ENCODE data around the gene E4F1.
"Not testable (repeated sequence)": the region's sequence is repeated elsewhere in the genome, so short reads cannot be mapped to it uniquely, and the experiment has no call there.

The E4F1 gene

DNA sequence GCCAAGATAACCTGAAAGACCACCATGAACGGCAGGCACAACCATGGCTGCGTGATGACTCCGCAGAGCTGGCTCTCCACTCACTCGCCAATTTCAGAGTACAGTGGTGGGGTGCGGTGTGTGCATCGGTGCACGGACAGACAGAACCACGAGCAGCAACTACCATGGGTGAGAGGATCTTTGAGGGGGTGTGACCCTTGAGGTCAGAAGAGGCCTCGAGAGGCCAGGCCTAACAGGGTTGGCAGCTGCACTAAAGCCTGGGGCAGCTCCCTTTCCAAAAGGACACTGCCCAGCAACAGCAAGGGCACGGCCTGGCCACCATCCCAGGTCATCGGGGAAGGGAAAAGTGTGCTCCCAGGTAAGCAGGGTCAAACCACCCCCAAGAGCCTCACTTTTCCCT lies 29.9 kb downstream of the E4F1 start:
- TF ChIP-seq, protein P1, sequence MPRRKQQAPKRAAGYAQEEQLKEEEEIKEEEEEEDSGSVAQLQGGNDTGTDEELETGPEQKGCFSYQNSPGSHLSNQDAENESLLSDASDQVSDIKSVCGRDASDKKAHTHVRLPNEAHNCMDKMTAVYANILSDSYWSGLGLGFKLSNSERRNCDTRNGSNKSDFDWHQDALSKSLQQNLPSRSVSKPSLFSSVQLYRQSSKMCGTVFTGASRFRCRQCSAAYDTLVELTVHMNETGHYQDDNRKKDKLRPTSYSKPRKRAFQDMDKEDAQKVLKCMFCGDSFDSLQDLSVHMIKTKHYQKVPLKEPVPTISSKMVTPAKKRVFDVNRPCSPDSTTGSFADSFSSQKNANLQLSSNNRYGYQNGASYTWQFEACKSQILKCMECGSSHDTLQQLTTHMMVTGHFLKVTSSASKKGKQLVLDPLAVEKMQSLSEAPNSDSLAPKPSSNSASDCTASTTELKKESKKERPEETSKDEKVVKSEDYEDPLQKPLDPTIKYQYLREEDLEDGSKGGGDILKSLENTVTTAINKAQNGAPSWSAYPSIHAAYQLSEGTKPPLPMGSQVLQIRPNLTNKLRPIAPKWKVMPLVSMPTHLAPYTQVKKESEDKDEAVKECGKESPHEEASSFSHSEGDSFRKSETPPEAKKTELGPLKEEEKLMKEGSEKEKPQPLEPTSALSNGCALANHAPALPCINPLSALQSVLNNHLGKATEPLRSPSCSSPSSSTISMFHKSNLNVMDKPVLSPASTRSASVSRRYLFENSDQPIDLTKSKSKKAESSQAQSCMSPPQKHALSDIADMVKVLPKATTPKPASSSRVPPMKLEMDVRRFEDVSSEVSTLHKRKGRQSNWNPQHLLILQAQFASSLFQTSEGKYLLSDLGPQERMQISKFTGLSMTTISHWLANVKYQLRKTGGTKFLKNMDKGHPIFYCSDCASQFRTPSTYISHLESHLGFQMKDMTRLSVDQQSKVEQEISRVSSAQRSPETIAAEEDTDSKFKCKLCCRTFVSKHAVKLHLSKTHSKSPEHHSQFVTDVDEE (CRISPR knock-in tag; IDR thresholded peaks at IDR 0.05): no peak
- TF ChIP-seq ZNF70 (CRISPR knock-in tag; IDR thresholded peaks at IDR 0.05) (no peak), OSR1 (CRISPR knock-in tag; IDR thresholded peaks at IDR 0.05) (no peak), ZNF565 (CRISPR knock-in tag; conservative IDR thresholded peaks at IDR 0.05; ENCODE audit: low read depth) (no peak), ARNTL (CRISPR knock-in tag; IDR thresholded peaks at IDR 0.05; ENCODE audit: borderline replicate concordance, low read depth) (no peak), BACH2 (CRISPR knock-in tag; IDR thresholded peaks at IDR 0.05; ENCODE audit: borderline replicate concordance) (no peak), TOX (CRISPR knock-in tag; IDR thresholded peaks at IDR 0.05; ENCODE audit: borderline replicate concordance) (no peak), GLIS3 (CRISPR knock-in tag; IDR thresholded peaks at IDR 0.05) (no peak)

DNA sequence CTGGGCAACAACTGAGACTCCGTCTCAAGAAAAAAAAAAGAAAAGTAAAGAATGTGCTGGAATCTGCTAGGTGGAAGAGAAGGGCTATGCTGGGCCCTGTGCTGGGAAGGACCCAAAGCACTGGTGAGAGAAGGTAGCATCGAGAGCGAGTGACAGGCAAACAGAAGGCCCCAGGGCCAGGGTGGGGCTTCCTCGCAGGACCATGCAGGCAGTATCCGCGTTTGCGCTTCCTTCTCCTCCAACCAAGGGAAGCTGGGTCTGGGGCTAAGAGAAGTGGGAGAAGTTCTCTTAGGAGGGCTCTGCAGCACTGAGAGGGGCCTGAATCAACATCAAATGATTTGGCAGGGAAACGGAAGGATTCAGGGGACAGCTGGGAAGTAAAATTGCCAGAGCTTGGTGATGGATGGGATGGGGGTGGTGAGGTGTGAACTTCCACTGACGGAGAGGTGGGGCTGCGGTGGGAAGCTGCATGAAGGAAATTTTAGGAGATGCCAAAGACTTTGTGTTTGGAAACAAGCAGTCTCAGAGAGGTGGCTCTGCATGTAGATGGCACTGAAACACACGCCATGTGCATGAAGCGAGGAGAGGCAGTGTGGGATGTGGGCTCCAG lies 33.2 kb downstream of the E4F1 start:
- TF ChIP-seq, protein P2, sequence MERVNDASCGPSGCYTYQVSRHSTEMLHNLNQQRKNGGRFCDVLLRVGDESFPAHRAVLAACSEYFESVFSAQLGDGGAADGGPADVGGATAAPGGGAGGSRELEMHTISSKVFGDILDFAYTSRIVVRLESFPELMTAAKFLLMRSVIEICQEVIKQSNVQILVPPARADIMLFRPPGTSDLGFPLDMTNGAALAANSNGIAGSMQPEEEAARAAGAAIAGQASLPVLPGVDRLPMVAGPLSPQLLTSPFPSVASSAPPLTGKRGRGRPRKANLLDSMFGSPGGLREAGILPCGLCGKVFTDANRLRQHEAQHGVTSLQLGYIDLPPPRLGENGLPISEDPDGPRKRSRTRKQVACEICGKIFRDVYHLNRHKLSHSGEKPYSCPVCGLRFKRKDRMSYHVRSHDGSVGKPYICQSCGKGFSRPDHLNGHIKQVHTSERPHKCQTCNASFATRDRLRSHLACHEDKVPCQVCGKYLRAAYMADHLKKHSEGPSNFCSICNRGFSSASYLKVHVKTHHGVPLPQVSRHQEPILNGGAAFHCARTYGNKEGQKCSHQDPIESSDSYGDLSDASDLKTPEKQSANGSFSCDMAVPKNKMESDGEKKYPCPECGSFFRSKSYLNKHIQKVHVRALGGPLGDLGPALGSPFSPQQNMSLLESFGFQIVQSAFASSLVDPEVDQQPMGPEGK (CRISPR knock-in tag; IDR thresholded peaks at IDR 0.05; ENCODE audit: borderline replicate concordance): no peak
- TF ChIP-seq OSR1 (CRISPR knock-in tag; IDR thresholded peaks at IDR 0.05) (no peak), RARB (CRISPR knock-in tag; IDR thresholded peaks at IDR 0.05) (no peak), SNAI2 (CRISPR knock-in tag; IDR thresholded peaks at IDR 0.05) (no peak), TCF4 (CRISPR knock-in tag; IDR thresholded peaks at IDR 0.05; ENCODE audit: borderline replicate concordance) (no peak), PPARA (CRISPR knock-in tag; IDR thresholded peaks at IDR 0.05; ENCODE audit: borderline replicate concordance) (no peak), ZNF70 (CRISPR knock-in tag; IDR thresholded peaks at IDR 0.05) (no peak), TOX (CRISPR knock-in tag; IDR thresholded peaks at IDR 0.05; ENCODE audit: borderline replicate concordance) (no peak)
- TF ChIP-seq, protein P3, sequence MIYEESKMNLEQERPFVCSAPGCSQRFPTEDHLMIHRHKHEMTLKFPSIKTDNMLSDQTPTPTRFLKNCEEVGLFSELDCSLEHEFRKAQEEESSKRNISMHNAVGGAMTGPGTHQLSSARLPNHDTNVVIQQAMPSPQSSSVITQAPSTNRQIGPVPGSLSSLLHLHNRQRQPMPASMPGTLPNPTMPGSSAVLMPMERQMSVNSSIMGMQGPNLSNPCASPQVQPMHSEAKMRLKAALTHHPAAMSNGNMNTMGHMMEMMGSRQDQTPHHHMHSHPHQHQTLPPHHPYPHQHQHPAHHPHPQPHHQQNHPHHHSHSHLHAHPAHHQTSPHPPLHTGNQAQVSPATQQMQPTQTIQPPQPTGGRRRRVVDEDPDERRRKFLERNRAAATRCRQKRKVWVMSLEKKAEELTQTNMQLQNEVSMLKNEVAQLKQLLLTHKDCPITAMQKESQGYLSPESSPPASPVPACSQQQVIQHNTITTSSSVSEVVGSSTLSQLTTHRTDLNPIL (CRISPR knock-in tag; IDR thresholded peaks at IDR 0.05; ENCODE audit: low read depth): no peak
- no peak for ATAC-seq

More for the DNA sequence above, 29.9 kb downstream of the E4F1 start:
- ATAC-seq: no peak

DNA sequence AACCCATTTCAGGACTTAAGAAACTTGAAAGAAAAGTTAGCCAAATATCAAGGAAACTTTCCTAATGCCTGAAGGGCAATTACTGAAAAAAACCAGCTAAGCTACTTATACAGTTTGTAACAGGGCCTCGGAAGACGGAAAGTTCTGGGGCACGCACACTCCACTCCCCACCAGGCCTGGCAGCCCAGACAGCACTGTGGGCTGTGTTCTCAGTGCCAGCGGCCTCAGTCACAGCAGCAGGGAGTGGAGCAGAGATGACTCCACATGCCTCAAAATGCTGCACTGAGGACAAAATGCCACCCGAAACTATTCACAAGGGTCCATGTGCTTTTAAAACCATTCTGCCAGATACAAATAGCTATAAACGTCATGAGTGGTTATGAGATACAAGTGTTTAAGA lies 34.3 kb downstream of the E4F1 start:
- ATAC-seq: no peak

DNA sequence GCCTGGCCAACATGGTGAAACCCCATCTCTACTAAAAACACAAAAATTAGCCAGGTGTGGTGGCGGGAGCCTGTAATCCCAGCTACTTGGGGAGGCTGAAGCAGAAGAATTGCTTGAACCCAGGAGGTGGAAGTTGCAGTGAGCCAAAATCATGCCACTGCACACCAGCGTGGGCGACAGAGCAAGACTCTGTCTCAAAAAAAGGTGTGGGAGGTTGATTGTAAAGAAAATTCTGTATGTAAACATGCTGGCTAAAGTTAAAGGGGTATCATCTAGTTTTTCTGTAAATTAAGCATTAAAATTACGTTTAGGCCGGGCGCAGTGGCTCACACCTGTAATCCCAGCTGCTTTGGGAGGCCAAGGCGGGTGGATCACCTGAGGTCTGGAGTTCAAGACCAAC lies 35.1 kb downstream of the E4F1 start:
- ATAC-seq: not testable (repeated sequence)

More for the DNA sequence above, 34.3 kb downstream of the E4F1 start:
- TF ChIP-seq ZNF565 (CRISPR knock-in tag; conservative IDR thresholded peaks at IDR 0.05; ENCODE audit: low read depth): no peak
- TF ChIP-seq, protein P2 (CRISPR knock-in tag; IDR thresholded peaks at IDR 0.05; ENCODE audit: borderline replicate concordance): no peak
- TF ChIP-seq ESRRG (CRISPR knock-in tag; IDR thresholded peaks at IDR 0.05): no peak
- TF ChIP-seq, protein P4, sequence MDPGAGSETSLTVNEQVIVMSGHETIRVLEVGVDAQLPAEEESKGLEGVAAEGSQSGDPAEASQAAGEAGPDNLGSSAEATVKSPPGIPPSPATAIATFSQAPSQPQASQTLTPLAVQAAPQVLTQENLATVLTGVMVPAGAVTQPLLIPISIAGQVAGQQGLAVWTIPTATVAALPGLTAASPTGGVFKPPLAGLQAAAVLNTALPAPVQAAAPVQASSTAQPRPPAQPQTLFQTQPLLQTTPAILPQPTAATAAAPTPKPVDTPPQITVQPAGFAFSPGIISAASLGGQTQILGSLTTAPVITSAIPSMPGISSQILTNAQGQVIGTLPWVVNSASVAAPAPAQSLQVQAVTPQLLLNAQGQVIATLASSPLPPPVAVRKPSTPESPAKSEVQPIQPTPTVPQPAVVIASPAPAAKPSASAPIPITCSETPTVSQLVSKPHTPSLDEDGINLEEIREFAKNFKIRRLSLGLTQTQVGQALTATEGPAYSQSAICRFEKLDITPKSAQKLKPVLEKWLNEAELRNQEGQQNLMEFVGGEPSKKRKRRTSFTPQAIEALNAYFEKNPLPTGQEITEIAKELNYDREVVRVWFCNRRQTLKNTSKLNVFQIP (CRISPR knock-in tag; IDR thresholded peaks at IDR 0.05; ENCODE audit: borderline replicate concordance, low read depth): no peak
- no peak for TF ChIP-seq ZFP30 (CRISPR knock-in tag; IDR thresholded peaks at IDR 0.05)
- TF ChIP-seq TCF4 (CRISPR knock-in tag; IDR thresholded peaks at IDR 0.05; ENCODE audit: borderline replicate concordance): no peak
- no peak for TF ChIP-seq ISL1 (CRISPR knock-in tag; IDR thresholded peaks at IDR 0.05)
- TF ChIP-seq BACH2 (CRISPR knock-in tag; IDR thresholded peaks at IDR 0.05; ENCODE audit: borderline replicate concordance): no peak
- no peak for TF ChIP-seq ZNF8 (CRISPR knock-in tag; IDR thresholded peaks at IDR 0.05)
- no peak for TF ChIP-seq RARB (CRISPR knock-in tag; IDR thresholded peaks at IDR 0.05)
- no peak for TF ChIP-seq ZFP3 (CRISPR knock-in tag; IDR thresholded peaks at IDR 0.05)
- TF ChIP-seq ZC3H10 (CRISPR knock-in tag; IDR thresholded peaks at IDR 0.05): no peak
- no peak for TF ChIP-seq GLIS3 (CRISPR knock-in tag; IDR thresholded peaks at IDR 0.05)
- TF ChIP-seq, protein P3 (CRISPR knock-in tag; IDR thresholded peaks at IDR 0.05; ENCODE audit: low read depth): no peak
- no peak for TF ChIP-seq ARNTL (CRISPR knock-in tag; IDR thresholded peaks at IDR 0.05; ENCODE audit: borderline replicate concordance, low read depth)
- no peak for TF ChIP-seq PPARA (CRISPR knock-in tag; IDR thresholded peaks at IDR 0.05; ENCODE audit: borderline replicate concordance)
- TF ChIP-seq OSR1 (CRISPR knock-in tag; IDR thresholded peaks at IDR 0.05): no peak
- no peak for TF ChIP-seq SNAI2 (CRISPR knock-in tag; IDR thresholded peaks at IDR 0.05)
